ENCODE data around the gene ADM2.

The ADM2 gene

GRCh38 chr22:50485221-50486131 is 4.1 kb downstream of the ADM2 start:
- POLR2A ChIA-PET, result interaction anchor here (0.8 kb wide), 1 partner anchor 40 kb away, joined by 3 read pairs; no protein-coding TSS in a partner anchor
- TF ChIP-seq CTCF (IDR thresholded peaks at IDR 0.05; ENCODE audit: control extremely low read depth, extremely low read depth, low read depth, missing control alignments), result no peak
- DNase-seq (ENCODE audit: extremely low spot score), result no peak
- CTCF ChIA-PET, result interaction anchor here (1.0 to 2.8 kb wide), 6 partner anchors 12 to 75 kb away, joined by 3 to 12 read pairs (median 4); no protein-coding TSS in a partner anchor

- ChIA-PET POLR2A (no interaction called here), CTCF (interaction anchor here (1.0 to 2.8 kb wide), 3 partner anchors 11 to 17 kb away, joined by 3 to 12 read pairs (median 4); no protein-coding TSS in a partner anchor)
- DNase-seq (ENCODE audit: extremely low spot score), result no peak
- no peak for TF ChIP-seq CTCF (IDR thresholded peaks at IDR 0.05; ENCODE audit: control extremely low read depth, extremely low read depth, low read depth, missing control alignments)
These were observed 5.4 kb downstream of the ADM2 start, which contains the start of gene MIOX for GRCh38 chr22:50486561-50487289. Gene MIOX (plus strand): TSS chr22:50486859. CDS start chr22:50486898, 39 bp downstream.

- no peak for TF ChIP-seq CTCF (IDR thresholded peaks at IDR 0.05; ENCODE audit: control extremely low read depth, extremely low read depth, low read depth, missing control alignments)
- POLR2A ChIA-PET, result no interaction called here
- CTCF ChIA-PET, result interaction anchor here (1.8 to 2.8 kb wide), 2 partner anchors 10 to 17 kb away, joined by 4 to 12 read pairs; no protein-coding TSS in a partner anchor
- DNase-seq (ENCODE audit: extremely low spot score), result no peak
These were observed 6.1 kb downstream of the ADM2 start for GRCh38 chr22:50487290-50488005.

GRCh38 chr22:50488006-50488677 is 6.8 kb downstream of the ADM2 start:
- ChIA-PET POLR2A (no interaction called here), CTCF (interaction anchor here (2.8 kb wide), 1 partner anchor 9 kb away, joined by 12 read pairs; no protein-coding TSS in a partner anchor)
- TF ChIP-seq CTCF (IDR thresholded peaks at IDR 0.05; ENCODE audit: control extremely low read depth, extremely low read depth, low read depth, missing control alignments), result no peak
- DNase-seq (ENCODE audit: extremely low spot score), result no peak

GRCh38 chr22:50488886-50489285 is 7.5 kb downstream of the ADM2 start:
- no peak for TF ChIP-seq CTCF (IDR thresholded peaks at IDR 0.05; ENCODE audit: control extremely low read depth, extremely low read depth, low read depth, missing control alignments)
- CTCF ChIA-PET, result no interaction called here
- POLR2A ChIA-PET, result no interaction called here
- no peak for DNase-seq (ENCODE audit: extremely low spot score)
